BLaER1 treated with 17β-estradiol and CSF1 and Interleukin-3, amounts not matched to agents 10 nM and 100 nM (cell line): ENCODE results near the gene GRIN2A.
A peak's percentile ranks its signal among the peaks of the same experiment; 100 is the strongest.

Experiments used
- H3K27ac ChIP-seq, 11 experiments: shearing (Covaris generic); formaldehyde crosslinking; 2 replicates each; pipeline ENCODE4 v1.8.1; 2022
- H3K27me3 ChIP-seq, 11 experiments: shearing (Covaris generic); formaldehyde crosslinking; 2 replicates each; pipeline ENCODE4 v1.8.1; 2022
- H3K36me3 ChIP-seq, 11 experiments: shearing (Covaris generic); formaldehyde crosslinking; 2 replicates each; pipeline ENCODE4 v1.8.1; 2022
- H3K4me1 ChIP-seq, 10 experiments: shearing (Covaris generic); formaldehyde crosslinking; 2 replicates each; pipeline ENCODE4 v1.8.1; 2022
- H3K4me2 ChIP-seq, 11 experiments: shearing (Covaris generic); formaldehyde crosslinking; 2 replicates each; pipeline ENCODE4 v1.8.1; 2022
- H3K4me3 ChIP-seq, 10 experiments: shearing (Covaris generic); formaldehyde crosslinking; 2 replicates each; pipeline ENCODE4 v1.8.1; 2022
- H3K9ac ChIP-seq, 11 experiments: shearing (Covaris generic); formaldehyde crosslinking; 2 replicates each; pipeline ENCODE4 v1.8.1; 2022
- H3K9me3 ChIP-seq, 11 experiments: shearing (Covaris generic); formaldehyde crosslinking; replicated peaks in 1 of 11; 2 replicates each; pipeline ENCODE4 v1.8.1; 2022
- H4K20me1 ChIP-seq, 11 experiments: shearing (Covaris generic); formaldehyde crosslinking; 2 replicates each; pipeline ENCODE4 v1.8.1; 2022
- Cebpa-rat ChIP-seq, 11 experiments: shearing (Covaris generic); IDR thresholded peaks; 2 replicates each; pipeline ENCODE4 v1.8.1; 2022

Gene GRIN2A

GRCh38 chr16:10026593-10026992 is 155.6 kb downstream of the GRIN2A start:
- no peak for TF ChIP-seq Cebpa-rat (IDR thresholded peaks at IDR 0.05)
- Histone ChIP-seq H3K4me1 (no peaks in the 10 kb centered on the region), H3K27me3 (no peaks in the 10 kb centered on the region), H3K9me3 (no peaks in the 10 kb centered on the region), H3K4me2 (no peak overlapping the region), H3K9ac (no peak overlapping the region), H3K36me3 (no peaks in the 10 kb centered on the region), H3K4me3 (no peak overlapping the region), H4K20me1 (no peaks in the 10 kb centered on the region), H3K27ac (no peak overlapping the region)

GRCh38 chr16:10022098-10022497 is 160.1 kb downstream of the GRIN2A start:
- no peak for TF ChIP-seq Cebpa-rat (IDR thresholded peaks at IDR 0.05)
- Histone ChIP-seq H4K20me1 (no peaks in the 10 kb centered on the region; a peak in 1 of 22 replicates), H3K4me3 (no peak overlapping the region), H3K4me2 (no peak overlapping the region), H3K4me1 (no peaks in the 10 kb centered on the region), H3K27ac (no peak overlapping the region), H3K27me3 (no peaks in the 10 kb centered on the region), H3K36me3 (no peaks in the 10 kb centered on the region), H3K9me3 (no peaks in the 10 kb centered on the region), H3K9ac (no peak overlapping the region)

GRCh38 chr16:10020866-10021265 is 161.4 kb downstream of the GRIN2A start:
- Histone ChIP-seq H3K27ac (no peak overlapping the region), H3K4me2 (no peak overlapping the region), H3K27me3 (no peaks in the 10 kb centered on the region), H4K20me1 (no peaks in the 10 kb centered on the region; a peak in 1 of 22 replicates), H3K36me3 (no peaks in the 10 kb centered on the region), H3K9ac (no peak overlapping the region), H3K4me1 (no peaks in the 10 kb centered on the region), H3K9me3 (no peaks in the 10 kb centered on the region), H3K4me3 (no peak overlapping the region)
- no peak for TF ChIP-seq Cebpa-rat (IDR thresholded peaks at IDR 0.05)

GRCh38 chr16:10016752-10017151 is 165.5 kb downstream of the GRIN2A start:
- H3K27ac ChIP-seq = no peak overlapping the region
- peaks cover 0 to 16% (median 0%) of the 10 kb centered on the region in 10 experiments; a peak in 6 of 20 replicates for H3K4me1 ChIP-seq
- H3K4me2 ChIP-seq = no peak overlapping the region
- H3K36me3 ChIP-seq = no peaks in the 10 kb centered on the region
- H3K9me3 ChIP-seq = no peaks in the 10 kb centered on the region
- TF ChIP-seq Cebpa-rat (IDR thresholded peaks at IDR 0.05) = no peak
- H3K9ac ChIP-seq = no peak overlapping the region
- no peaks in the 10 kb centered on the region for H3K27me3 ChIP-seq
- no peaks in the 10 kb centered on the region; a peak in 1 of 22 replicates for H4K20me1 ChIP-seq
- H3K4me3 ChIP-seq = no peak overlapping the region

GRCh38 chr16:10015397-10015796 is 166.8 kb downstream of the GRIN2A start:
- H3K27me3 ChIP-seq = no peaks in the 10 kb centered on the region
- H3K9ac ChIP-seq = no peak overlapping the region
- no peaks in the 10 kb centered on the region for H3K9me3 ChIP-seq
- H4K20me1 ChIP-seq = no peaks in the 10 kb centered on the region; a peak in 1 of 22 replicates
- peaks cover 0 to 16% (median 0%) of the 10 kb centered on the region in 10 experiments; a peak in 6 of 20 replicates for H3K4me1 ChIP-seq
- no peak overlapping the region for H3K27ac ChIP-seq
- no peak for TF ChIP-seq Cebpa-rat (IDR thresholded peaks at IDR 0.05)
- H3K4me2 ChIP-seq = no peak overlapping the region
- no peak overlapping the region for H3K4me3 ChIP-seq
- H3K36me3 ChIP-seq = no peaks in the 10 kb centered on the region

- Histone ChIP-seq H3K27me3 (no peaks in the 10 kb centered on the region), H3K4me1 (peaks cover 0 to 19% (median 0%) of the 10 kb centered on the region in 10 experiments; a peak in 6 of 20 replicates), H3K27ac (no peak overlapping the region), H3K4me3 (no peak overlapping the region), H3K9me3 (no peaks in the 10 kb centered on the region), H3K9ac (no peak overlapping the region), H3K4me2 (peak overlapping the region in 3 of 11 experiments; percentile 47 to 52 (median 48); a peak in 6 of 22 replicates), H3K36me3 (no peaks in the 10 kb centered on the region), H4K20me1 (no peaks in the 10 kb centered on the region; a peak in 1 of 22 replicates)
- TF ChIP-seq Cebpa-rat (IDR thresholded peaks at IDR 0.05) = no peak
These were observed 168.5 kb downstream of the GRIN2A start for GRCh38 chr16:10013774-10014173.

GRCh38 chr16:10013364-10013763 is 168.9 kb downstream of the GRIN2A start:
- Histone ChIP-seq H3K9me3 (no peaks in the 10 kb centered on the region), H3K4me1 (peaks cover 0 to 19% (median 0%) of the 10 kb centered on the region in 10 experiments; a peak in 6 of 20 replicates), H3K4me2 (peak overlapping the region in 3 of 11 experiments; percentile 47 to 52 (median 48); a peak in 6 of 22 replicates), H3K27ac (no peak overlapping the region), H4K20me1 (no peaks in the 10 kb centered on the region; a peak in 1 of 22 replicates), H3K4me3 (no peak overlapping the region), H3K9ac (no peak overlapping the region), H3K27me3 (no peaks in the 10 kb centered on the region), H3K36me3 (no peaks in the 10 kb centered on the region)
- no peak for TF ChIP-seq Cebpa-rat (IDR thresholded peaks at IDR 0.05)

- no peak overlapping the region for H3K27ac ChIP-seq
- no peak overlapping the region for H3K4me3 ChIP-seq
- H3K9me3 ChIP-seq = no peaks in the 10 kb centered on the region
- H3K4me1 ChIP-seq = peaks cover 0 to 25% (median 0%) of the 10 kb centered on the region in 10 experiments; a peak in 6 of 20 replicates
- H3K27me3 ChIP-seq = no peaks in the 10 kb centered on the region
- no peak overlapping the region for H3K4me2 ChIP-seq
- no peak overlapping the region for H3K9ac ChIP-seq
- H3K36me3 ChIP-seq = no peaks in the 10 kb centered on the region
- no peaks in the 10 kb centered on the region for H4K20me1 ChIP-seq
- TF ChIP-seq Cebpa-rat (IDR thresholded peaks at IDR 0.05) = no peak
These were observed 172.5 kb downstream of the GRIN2A start for GRCh38 chr16:10009684-10010083.

- no peaks in the 10 kb centered on the region for H3K27me3 ChIP-seq
- TF ChIP-seq Cebpa-rat (IDR thresholded peaks at IDR 0.05) = no peak
- no peaks in the 10 kb centered on the region for H4K20me1 ChIP-seq
These were observed 178.7 kb downstream of the GRIN2A start for GRCh38 chr16:10003486-10003885.

GRCh38 chr16:10001258-10001775 is 180.9 kb downstream of the GRIN2A start:
- Histone ChIP-seq H3K36me3 (no peaks in the 10 kb centered on the region), H3K4me2 (no peak overlapping the region), H3K4me1 (no peaks in the 10 kb centered on the region), H3K4me3 (no peak overlapping the region), H3K27ac (no peak overlapping the region), H4K20me1 (no peaks in the 10 kb centered on the region), H3K9me3 (no peaks in the 10 kb centered on the region; a peak in 1 of 22 replicates), H3K27me3 (no peaks in the 10 kb centered on the region), H3K9ac (no peak overlapping the region)
- TF ChIP-seq Cebpa-rat (IDR thresholded peaks at IDR 0.05) = no peak

More at GRCh38 chr16:10003486-10003885, 178.7 kb downstream of the GRIN2A start:
- H3K4me3 ChIP-seq = no peak overlapping the region
- no peaks in the 10 kb centered on the region; a peak in 1 of 22 replicates for H3K9me3 ChIP-seq
- no peaks in the 10 kb centered on the region for H3K36me3 ChIP-seq
- H3K4me2 ChIP-seq = no peak overlapping the region
- H3K27ac ChIP-seq = no peak overlapping the region
- H3K4me1 ChIP-seq = 0 out of 20 replicates have a peak, but pooled peaks cover 0 to 6% (median 0%) of the 10 kb centered on the region in 10 experiments
- no peak overlapping the region for H3K9ac ChIP-seq
